Dermis microvascular lymphatic vessel endothelial cell (primary cell): ENCODE data around the gene SIVA1. TPM values are rescaled to one million over a fixed set of nuclear protein-coding genes. Genes with fewer than 3 reads are reported as not detected.
A peak's percentile ranks its signal among the peaks of the same experiment; 100 is the strongest.

Experiments
- DNase-seq, 2 donors: peaks; one replicate each; pipeline versions ENCODE4 v3.0.0 to v3.0.0-alpha.2; 2010; ENCODE audit warnings: low read depth in 2 of 2
- total RNA-seq: library from RNA; depleted of rRNA; stranded (reverse); fragments of >200 nt; gene quantifications from 2 replicates; pipeline ENCODE4 v1.2.1, GENCODE V29; 2014

SIVA1 gene
- total RNA-seq, 1 donor from 2014 or later, result 97.4 TPM

GRCh38 chr14:104734601-104734990, 18.4 kb upstream of the SIVA1 start:
- DNase-seq, result no peak

GRCh38 chr14:104734991-104735779, 17.8 kb upstream of the SIVA1 start:
- peak in 1 of 2 donors; percentile 7 for DNase-seq

- peak; percentile 85 to 88 for DNase-seq
Observed at GRCh38 chr14:104735830-104736642, 16.9 kb upstream of the SIVA1 start.

GRCh38 chr14:104738375-104739019, 14.4 kb upstream of the SIVA1 start:
- DNase-seq, result no peak

- DNase-seq, result no peak
Observed at GRCh38 chr14:104739026-104739425, 13.9 kb upstream of the SIVA1 start.

- DNase-seq, result no peak
Observed at GRCh38 chr14:104739546-104740516, 13.1 kb upstream of the SIVA1 start.

- DNase-seq, result no peak
Observed at GRCh38 chr14:104741108-104741802, 11.7 kb upstream of the SIVA1 start.

GRCh38 chr14:104741803-104742251, 11.1 kb upstream of the SIVA1 start:
- no peak for DNase-seq

- no peak for DNase-seq
Observed at GRCh38 chr14:104742586-104743455, 10.1 kb upstream of the SIVA1 start.

- DNase-seq, result no peak
Observed at GRCh38 chr14:104743461-104744380, 9.2 kb upstream of the SIVA1 start.

GRCh38 chr14:104744484-104744883, 8.5 kb upstream of the SIVA1 start:
- no peak for DNase-seq

- DNase-seq, result no peak
Observed at GRCh38 chr14:104745431-104745830, 7.5 kb upstream of the SIVA1 start.

- DNase-seq, result no peak
Observed at GRCh38 chr14:104746071-104746545, 6.8 kb upstream of the SIVA1 start.

- no peak for DNase-seq
Observed at GRCh38 chr14:104746934-104747481, 5.9 kb upstream of the SIVA1 start.

GRCh38 chr14:104747876-104748275, 5.1 kb upstream of the SIVA1 start:
- DNase-seq, result no peak

GRCh38 chr14:104749111-104749649, 3.8 kb upstream of the SIVA1 start:
- no peak for DNase-seq

GRCh38 chr14:104750056-104750752, 2.7 kb upstream of the SIVA1 start:
- no peak for DNase-seq
